ENCODE results near the gene ADGRG6. TPM values are rescaled to one million over a fixed set of nuclear protein-coding genes. Genes with fewer than 3 reads are reported as not detected.

Gene ADGRG6
- polyA plus RNA-seq, 12 donors, result 8.3 to 25.6 (median 12.9) TPM; not detected in 1

DNA sequence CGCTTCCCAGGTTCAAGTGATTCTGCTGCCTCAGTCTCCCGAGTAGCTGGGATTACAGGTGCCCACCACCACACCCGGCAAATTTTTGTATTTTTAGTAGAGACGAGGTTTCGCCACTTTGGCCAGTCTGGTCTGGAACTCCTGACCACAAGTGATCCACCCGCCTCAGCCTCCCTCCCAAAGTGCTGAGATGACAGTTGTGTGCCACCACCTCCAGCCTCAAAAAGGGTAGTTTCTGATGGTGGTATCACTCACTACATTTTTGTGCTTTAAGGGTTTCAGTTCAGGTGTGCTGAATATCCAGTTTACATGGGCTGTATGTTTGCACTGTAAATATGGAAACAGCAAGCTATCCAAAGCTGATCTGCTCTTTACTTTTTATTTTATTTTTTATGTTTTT is 12.1 kb upstream of the ADGRG6 start:
- DNase-seq, result no peak

DNA sequence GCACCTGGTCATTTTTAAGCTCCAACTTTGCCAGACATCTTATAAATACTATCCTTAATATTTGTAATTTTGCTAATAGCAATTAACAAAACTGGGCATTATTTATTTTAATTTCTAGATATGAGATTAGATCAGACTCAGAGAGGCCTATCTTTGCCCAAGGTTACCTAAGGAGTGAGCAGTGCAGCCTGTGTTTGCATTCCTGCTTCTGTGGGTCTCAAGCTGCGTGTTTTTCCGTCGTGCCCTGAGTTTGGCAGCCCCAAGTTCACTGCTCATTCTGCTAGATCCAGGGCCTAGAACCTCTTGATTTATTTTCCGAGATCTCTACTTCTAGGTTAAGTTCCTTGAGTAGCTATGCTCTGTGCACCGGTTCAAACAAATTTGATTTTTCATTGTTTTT is 11.0 kb upstream of the ADGRG6 start:
- DNase-seq, result no peak

DNA sequence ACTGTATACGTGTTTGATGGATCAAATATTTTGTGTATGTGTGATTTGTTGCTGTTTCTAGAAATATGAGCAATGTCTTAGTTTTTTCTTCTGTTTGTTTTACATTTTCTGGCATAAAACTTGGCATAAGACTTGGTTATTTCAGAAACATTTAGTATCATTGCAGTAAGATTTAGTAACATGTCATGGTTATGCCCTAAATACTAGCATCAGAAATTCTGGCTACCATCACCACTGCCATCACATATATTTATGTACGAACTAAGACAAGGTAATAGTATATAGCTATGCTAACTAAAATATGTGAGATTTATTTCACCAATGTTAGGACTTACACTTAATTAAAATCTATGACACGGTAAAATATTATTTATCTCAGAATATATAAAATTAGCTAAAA is 10.3 kb upstream of the ADGRG6 start:
- no peak for DNase-seq

DNA sequence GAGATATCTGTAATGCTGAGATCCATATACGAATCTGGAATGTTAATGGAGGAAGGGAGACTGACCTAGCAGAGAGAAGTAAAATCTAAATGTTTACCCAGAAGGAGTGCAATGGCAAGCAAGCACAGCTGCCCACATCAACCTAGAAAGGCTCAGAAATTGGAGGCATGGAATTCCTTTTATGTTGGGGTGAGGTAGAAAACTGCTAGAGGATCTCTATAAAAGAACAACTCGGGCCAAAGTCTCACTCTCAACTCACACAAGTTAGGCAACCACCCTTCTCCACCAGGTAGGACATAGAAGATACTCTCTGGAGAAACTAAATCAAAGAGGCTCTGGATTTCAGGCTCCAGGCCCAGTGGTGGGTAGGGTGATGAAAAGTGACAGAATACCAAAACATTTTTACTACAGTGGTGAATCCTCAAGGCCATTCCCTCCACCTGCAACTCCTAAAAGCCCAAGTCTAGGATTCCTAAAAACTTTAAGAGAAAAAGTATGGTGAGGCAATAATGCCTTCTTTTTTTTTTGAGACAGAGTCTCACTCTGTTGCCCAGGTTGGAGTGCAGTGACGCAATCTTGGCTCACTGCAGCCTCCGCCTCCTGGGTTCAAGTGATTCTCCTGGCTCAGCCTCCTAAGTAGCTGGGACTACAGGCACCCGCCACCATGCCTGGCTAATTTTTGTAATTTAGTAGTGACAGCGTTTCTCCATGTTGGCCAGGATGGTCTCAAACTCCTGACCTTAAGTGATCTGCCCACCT is 9.5 kb upstream of the ADGRG6 start:
- DNase-seq, result no peak

DNA sequence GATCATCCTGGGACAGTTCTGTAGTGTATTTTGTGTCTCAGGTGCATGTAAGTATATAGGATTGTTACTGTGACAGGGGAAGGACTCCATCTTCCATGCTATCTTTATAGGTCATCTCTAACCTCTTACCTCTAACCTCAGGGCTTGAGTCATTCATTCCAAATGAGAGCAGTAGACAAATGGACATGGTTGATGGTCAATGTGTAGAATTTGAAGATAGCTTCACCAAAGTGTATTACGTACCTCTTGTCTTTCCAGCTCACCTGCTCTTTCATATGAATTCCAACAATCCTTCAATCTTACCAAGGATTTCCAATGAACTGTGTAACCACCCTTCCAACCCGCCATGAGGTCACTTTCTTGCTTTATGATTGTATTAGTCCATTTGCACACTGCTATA is 8.7 kb upstream of the ADGRG6 start:
- no peak for DNase-seq

DNA sequence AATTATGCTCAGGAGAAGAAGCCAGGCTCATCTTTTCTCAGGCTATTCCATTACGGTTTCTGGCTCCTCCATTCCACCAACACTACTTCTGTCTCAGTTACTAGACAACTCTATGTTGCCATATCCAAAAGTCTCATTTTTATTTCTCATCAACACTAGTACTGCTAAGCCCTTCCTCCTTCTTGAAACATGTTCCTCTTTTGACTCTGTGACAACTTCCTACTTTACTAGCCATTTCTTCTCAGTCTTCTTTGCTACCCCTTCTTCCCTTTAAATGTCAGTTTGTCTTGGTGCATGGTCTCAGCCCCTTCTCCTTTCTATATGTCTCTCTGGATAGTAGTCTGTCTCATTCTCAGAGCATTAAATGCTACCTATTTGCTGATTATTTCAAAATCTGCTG is 7.1 kb upstream of the ADGRG6 start:
- DNase-seq, result no peak

DNA sequence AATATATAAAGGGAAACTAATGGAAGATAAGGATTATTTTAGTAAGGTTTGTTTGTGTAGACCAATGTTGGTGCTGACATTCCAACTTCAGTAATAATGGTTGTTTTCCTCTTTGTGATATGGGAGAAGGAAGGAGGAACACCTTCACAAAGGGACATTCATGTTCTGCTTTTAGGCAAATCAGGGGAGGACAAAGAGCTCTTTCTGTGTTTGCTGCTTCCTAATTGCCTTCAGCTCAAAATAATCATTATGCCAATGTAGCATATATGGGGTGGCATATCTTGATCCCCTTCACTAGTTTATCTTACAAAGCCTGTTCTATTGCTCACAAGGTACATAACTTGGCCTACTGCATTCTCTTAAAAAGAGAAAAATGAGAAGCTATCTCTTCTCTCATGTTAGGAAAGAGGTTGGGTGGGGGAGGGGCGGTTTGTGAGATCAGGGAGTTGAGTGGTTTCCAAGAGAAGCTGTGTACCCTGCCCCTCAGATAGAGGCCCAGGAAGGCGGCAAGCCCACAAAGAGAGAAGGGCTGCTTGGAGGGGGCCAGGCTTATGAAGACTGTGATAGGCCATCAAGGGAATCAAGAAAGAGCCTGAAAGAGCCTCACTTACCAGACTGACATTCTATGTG is 4.7 kb upstream of the ADGRG6 start:
- DNase-seq, result no peak

DNA sequence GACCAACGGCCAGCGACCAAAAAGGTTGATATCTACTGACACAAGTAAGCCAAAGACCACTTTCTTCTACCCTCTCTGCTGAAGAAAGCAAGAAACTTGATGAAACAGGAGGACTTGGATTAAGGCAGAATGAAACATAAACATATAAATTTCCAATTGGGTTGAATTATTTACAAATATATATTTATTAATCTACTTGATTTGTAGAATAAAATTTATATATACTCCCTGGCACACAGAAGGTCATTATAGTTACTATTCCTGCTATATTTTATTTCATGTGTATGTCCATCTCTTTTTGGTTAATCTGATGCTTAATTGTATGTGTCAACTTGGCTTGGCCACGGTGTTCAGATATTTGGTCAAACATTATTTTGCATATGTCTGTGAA is 4.2 kb upstream of the ADGRG6 start:
- DNase-seq, result no peak

DNA sequence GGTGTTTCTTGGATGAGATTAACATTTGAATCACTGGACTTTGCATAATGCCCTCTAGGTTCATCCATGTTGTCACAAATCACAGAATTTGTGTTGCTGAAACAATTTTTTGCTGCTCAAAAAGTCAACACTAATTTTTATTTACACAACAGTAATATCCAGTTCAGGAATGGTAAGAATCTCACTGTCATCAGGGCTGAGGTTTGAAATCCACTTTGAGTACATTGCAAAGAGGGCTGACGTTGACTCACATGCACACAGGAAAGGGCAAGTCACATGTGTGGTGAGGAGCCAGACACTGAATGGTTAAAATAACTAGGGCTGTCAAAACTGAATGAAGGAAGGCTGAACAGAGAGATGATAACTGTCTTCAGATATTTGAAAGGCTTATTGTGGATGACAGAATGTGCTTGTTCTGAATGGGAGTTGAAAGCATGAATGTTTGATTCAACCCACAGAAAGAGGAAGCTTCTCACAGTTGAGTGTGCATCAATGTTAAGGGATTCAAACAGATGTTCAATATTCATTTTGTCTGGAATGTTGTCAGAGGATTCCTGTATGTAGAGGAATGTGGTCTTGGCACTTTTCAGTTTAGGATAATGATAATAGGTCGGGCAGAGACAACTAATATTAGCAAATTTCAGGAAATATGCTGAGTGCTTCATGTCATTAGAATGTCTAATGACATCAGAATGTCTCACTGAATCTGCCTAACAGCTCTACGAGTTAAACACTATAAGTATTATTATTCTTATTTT is 3.6 kb upstream of the ADGRG6 start:
- no peak for DNase-seq

DNA sequence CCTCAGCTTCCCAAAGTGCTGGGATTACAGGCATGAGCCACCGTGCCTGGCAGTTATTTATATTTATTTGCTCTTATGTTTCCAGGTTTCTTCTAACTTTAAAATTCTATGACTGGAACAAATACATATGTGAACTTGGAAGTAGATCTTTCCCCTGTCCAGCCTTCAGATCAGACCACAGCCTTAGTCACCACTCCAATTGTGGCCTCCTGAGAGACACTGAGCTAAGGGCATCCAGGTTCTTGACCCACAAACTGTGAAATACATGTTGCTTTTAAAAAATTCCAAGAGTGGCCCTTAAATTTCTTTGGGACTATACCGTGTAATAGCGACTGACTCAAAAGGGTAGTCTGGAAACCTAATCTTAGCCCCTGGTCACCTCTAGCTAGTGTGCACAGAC is 1.5 kb upstream of the ADGRG6 start:
- DNase-seq, result no peak

DNA sequence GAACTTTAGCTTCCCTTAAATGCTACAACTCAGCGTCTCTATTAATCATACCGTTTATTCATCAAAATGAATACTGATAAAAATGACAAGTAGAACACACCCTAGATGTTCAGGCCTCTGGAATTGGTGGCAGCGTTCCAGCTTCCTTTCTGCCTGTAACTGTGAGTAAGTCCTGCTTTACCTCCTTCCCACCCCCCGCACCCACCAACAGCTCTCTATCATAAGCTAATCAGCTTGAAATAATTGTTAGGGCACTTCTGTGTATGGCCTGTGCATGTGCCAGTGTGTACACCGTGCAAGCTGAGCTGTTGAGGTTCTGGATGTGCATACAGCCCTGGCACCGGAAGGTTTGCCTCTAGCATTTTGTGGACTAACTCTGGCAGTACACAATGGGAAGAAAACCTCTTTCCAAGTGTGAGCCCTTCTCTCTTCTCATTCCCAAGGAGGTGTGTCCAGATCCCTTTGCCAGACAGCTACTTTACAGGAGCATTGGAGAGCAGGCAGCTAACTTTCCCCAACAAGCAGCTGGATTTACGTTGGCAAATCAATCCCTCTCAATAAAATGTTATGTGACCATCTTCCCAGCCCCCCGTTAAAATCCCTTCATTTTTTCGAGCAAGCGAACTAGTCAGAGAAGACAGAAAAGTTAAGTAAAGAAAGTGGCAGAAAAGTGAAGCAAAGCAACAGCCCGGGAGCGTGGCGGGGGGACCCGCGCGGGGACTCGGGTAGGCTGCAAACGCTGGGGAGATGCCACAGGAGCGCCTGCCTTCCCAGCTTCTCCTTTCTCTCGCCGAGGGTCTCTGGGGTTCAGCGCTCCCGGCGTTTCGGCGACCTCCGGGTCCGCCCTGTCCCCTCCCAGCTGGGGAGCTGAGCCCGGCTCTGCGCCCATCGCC is 803 bp upstream of the ADGRG6 start:
- DNase-seq, result no peak

DNA sequence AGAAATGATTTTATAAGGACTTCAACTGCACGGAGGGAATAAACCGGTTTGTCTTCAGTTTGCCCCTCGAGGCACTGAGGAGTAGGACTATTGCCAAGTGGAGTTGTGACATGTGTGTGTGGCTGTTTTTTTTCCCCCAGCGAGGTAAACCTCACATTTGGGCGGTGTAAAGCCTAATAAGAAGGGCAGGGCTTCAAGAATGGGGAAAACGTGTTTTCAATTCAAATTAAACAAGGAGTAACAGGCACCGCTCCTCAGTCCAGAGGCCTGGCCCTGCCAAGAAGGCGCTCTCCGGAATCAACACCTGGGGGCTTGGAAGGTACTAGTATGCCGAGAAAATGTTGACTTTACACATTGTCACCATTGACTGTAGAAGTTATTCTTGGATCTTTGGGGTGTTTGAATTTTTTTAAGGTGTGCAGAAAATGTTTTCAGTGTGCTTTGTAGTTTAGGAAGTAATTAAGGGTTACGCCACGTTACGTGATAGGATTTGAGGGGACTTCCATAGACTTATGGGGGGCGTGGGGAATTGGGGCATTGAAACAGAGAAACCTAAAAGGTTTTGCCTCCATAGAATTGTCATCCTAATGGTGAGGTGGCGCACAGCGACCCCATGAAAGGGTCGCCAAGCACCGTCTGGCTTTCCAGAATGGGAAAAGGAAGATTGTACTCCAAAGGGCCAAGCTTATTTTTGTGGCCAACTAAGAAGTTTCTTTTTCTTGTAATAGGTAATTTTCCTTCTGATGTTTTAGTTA is 791 bp downstream of the ADGRG6 start:
- no peak for DNase-seq

DNA sequence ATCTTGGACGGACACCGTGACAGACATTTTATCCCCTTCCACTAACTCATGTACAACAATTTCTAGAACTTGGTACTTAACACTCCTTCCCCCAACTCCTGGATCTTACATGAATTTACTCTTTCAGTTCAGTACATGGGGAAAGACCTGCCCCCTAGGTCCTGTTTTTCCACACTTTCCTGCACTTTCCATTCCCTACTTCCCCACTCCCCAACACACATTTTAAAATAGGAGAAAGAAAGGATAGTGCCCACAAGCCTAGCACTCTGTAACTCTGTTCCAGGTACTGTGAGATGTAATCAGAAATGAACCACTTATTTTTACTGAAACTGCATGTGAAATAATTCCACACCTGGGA is 1.3 kb downstream of the ADGRG6 start:
- no peak for DNase-seq

DNA sequence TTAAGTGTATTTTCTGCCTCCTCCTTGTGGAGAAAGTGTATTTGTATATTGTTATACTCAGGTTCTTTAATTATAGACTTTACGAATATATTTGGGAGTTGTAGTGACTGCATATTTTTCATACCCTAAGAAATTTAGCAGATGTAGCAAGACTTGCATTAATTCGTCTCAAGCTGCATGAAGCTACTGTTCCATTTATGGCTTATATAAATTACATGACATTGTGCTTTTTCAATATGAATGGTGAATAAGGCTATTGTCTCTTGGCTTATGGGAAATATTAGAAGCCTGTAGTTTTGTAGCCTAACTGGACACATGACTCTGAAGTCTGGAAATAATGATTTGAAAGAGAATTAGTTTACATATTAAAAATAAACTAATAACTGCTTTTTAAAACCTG is 2.4 kb downstream of the ADGRG6 start:
- DNase-seq, result no peak

DNA sequence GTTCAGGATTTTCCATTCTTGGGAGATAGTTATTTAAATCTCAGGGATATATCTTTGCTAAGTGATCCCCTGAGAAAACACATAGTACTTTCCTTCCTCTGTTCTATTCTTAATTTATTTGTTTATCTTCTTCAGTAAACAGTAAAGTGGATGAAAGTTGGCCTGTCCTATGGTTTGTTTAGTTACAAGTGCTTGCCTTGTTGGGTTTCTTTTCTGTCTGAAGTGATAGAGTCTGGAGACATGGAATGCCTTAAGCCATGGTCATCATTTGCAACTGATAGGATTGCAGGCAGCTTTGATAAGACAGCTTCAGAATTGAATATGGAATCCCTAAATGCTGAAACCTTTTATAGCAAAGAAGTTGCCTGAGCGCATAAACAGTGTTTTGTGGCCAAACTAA is 4.9 kb downstream of the ADGRG6 start:
- DNase-seq, result no peak

DNA sequence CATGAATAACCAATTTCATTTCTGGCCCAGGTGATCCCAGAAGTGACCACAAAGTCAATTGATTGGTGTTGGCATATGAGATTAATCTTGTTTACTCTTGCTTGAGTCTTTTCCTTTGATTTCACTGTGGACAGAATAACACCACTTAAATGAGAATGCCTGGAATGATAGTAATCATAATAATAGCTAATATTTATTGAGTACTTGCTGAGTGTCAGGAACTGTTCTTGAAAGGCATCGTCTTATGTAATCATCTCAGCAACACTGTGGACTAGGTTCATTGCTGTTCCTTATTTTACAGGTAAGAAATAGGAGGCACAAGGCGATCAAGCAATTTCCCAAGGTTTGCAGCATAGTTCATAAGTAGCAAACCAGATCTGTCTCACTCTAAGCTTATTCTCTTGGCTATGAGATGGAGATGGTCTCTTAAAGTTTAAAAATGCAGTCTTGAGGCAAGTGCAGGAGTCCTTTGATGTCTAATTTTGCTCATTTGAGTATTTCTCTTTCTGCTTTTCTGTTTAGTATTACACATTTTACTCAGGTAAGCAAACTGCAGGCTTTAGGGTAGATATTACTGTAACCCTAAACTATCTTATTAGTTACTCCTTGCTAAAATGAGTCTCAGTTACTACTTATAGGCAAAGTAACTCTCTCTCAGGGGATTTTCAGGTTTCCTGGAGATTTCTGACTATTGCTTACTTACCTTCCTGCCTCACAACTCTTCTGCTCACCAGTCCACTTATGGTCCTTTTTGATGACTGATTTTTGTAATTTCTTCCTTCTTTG is 6.3 kb downstream of the ADGRG6 start:
- DNase-seq, result no peak

DNA sequence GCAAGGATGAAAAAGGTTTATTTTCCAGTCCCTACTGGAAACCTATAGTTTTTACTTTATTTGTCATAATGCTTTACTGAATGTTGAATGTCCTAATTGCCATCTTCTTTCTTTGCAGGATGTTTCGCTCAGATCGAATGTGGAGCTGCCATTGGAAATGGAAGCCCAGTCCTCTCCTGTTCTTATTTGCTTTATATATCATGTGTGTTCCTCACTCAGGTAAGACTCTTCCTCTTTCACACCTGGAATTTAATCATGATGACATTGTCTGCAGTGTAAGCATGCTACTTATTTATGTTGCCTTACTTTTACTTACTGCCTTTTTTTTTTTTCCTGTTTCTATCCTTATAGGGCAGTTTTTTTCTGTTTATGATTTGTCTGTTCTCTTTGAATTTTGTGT is 7.6 kb downstream of the ADGRG6 start:
- no peak for DNase-seq

DNA sequence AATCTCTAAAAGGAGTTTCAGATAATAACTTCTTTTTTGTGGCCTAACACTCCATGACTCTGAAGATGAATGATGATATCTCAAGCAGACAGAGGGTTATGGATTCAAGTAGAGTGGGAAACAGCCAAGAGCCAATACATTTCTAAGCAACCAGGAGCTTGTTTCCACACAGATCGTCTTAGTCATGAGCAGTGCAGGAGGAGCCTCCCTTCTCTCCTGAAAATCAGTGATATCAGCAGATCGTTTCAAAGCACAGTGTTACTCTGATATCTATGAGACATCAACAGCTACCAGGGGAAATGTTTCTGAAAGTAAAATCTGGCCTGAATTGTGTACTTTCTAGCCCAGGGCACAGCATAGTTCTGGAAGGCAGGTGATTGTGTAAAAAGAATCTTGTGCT is 11.5 kb downstream of the ADGRG6 start:
- DNase-seq, result no peak

DNA sequence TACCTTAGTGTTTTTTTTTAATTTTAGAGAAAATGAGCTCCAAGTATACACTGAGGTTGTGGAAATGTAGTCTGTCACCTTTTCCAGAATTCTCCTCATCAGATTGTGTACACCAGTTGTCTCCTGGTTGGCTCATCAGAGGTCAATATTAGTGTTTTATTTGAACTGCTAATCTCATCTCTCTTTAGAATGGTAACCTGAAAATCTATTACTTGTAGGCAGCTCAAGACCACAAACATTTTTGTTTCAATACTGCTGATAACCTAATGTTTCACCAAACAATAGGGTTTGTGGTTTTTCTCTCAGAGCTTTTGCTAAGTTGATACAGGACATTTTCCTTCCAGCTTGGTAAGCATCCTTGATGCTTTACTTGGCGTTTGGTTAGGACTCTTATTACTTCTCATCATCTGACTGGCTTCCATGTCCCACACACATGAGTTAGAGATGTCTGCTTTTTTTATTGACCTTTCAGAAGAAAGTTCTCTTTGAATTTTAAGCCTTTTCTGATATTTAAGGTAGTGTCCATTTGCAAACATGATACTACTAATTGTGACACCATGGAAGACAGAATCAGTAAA is 15.1 kb downstream of the ADGRG6 start:
- no peak for DNase-seq

DNA sequence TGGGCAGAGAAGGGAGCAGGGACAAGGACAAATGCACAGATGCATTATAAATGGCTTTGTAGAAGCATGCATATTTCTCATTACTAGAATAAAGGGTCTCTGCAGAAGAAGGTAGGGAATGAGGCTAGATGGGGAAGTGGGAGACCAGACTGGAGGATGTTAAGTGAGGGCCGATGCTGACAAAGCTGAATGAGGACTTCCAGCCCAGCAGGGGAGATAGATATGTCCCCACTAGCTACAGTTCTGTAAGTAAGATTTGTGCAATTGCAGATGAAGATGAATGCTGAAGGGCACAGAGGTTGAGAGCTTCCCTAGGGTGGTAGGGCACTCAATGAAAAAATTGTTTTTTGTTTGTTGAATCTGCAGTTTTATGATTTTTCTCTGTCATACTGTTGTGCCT is 16.9 kb downstream of the ADGRG6 start:
- no peak for DNase-seq

All from muscle of arm (tissue), 12 donors.